K562 (cell line): ENCODE data around the gene MAD2L1BP. TPM values are rescaled to one million over a fixed set of nuclear protein-coding genes. Genes with fewer than 3 reads are reported as not detected.

Experiments
- ATF7 ChIP-seq: fragments of 450-650 bp; IDR thresholded peaks from 2 replicates; pipeline ENCODE4 v1.7.1; 2014; ENCODE audit warnings: mild to moderate bottlenecking, moderate library complexity
- BCL6 ChIP-seq: fragments of 250-450 bp; sonication (Bioruptor Pico); IDR thresholded peaks from 2 replicates; pipeline ENCODE4 v1.4.0; 2020
- E2F1 ChIP-seq: sonication (generic); formaldehyde crosslinking; IDR thresholded peaks from 2 replicates; pipeline ENCODE4 v1.8.1; 2023; ENCODE audit warnings: mild to moderate bottlenecking, missing genetic modification reagents, moderate library complexity
- E2F6 ChIP-seq, 2 experiments: IDR thresholded peaks; 2 replicates each; pipeline ENCODE4 v1.6.1; 2011; ENCODE audit warnings: borderline replicate concordance in 1 of 2, control low read depth in 1 of 2, low read depth in 1 of 2, low read length in 1 of 2, mild to moderate bottlenecking in 1 of 2, mixed read lengths in 1 of 2, moderate library complexity in 1 of 2; ENCODE audit not compliant: insufficient read depth in 1 of 2, insufficient read length in 1 of 2, poor library complexity in 1 of 2, severe bottlenecking in 1 of 2; ENCODE audit errors: extremely low read depth in 1 of 2
- GTF2E2 ChIP-seq: fragments of 200-800 bp; sonication (Bioruptor generic); IDR thresholded peaks from 2 replicates; pipeline ENCODE4 v1.6.1; 2016; ENCODE audit warnings: missing genetic modification characterization, missing compliant biosample characterization
- HDAC8 ChIP-seq: fragments of 450-650 bp; IDR thresholded peaks from 2 replicates; pipeline ENCODE4 v1.6.1; 2016; ENCODE audit warnings: mild to moderate bottlenecking, missing genetic modification characterization, moderate library complexity, missing compliant biosample characterization
- LCOR ChIP-seq: sonication (generic); formaldehyde crosslinking; IDR thresholded peaks from 2 replicates; pipeline ENCODE4 v1.8.0; 2022; ENCODE audit warnings: mild to moderate bottlenecking, missing genetic modification reagents
- MTA3 ChIP-seq: fragments of 450-650 bp; formaldehyde crosslinking; IDR thresholded peaks from 2 replicates; pipeline ENCODE4 v1.6.1; 2017; ENCODE audit warnings: mild to moderate bottlenecking, borderline replicate concordance
- MYC ChIP-seq, 2 experiments: fragments of 250-450 bp in 1 of 2; sonication (Bioruptor Pico) in 1 of 2; IDR thresholded peaks; 2 replicates each; pipeline versions ENCODE4 v1.5.1 to v1.6.1; 2012 to 2021; ENCODE audit warnings: low read depth in 2 of 2, borderline replicate concordance in 1 of 2, improper control_type of control experiment in 1 of 2, low read length in 1 of 2, mild to moderate bottlenecking in 1 of 2, moderate library complexity in 1 of 2
- NCOA1 ChIP-seq: fragments of 450-650 bp; IDR thresholded peaks from 2 replicates; pipeline ENCODE4 v1.6.1; 2016; ENCODE audit warnings: low read depth
- NCOR1 ChIP-seq: fragments of 450-650 bp; IDR thresholded peaks from 2 replicates; pipeline ENCODE4 v1.6.1; 2016; ENCODE audit warnings: mild to moderate bottlenecking, moderate library complexity
- NFRKB ChIP-seq: fragments of 450-650 bp; IDR thresholded peaks from 2 replicates; pipeline ENCODE4 v1.6.1; 2016; ENCODE audit warnings: low read depth
- NUFIP1 ChIP-seq: fragments of 450-650 bp; IDR thresholded peaks from 2 replicates; pipeline ENCODE4 v1.6.1; 2018; ENCODE audit not compliant: partially characterized antibody
- PHF8 ChIP-seq: fragments of 200-600 bp; sonication (generic); IDR thresholded peaks from 2 replicates; pipeline ENCODE4 v1.6.1; 2012; ENCODE audit warnings: mixed run types, mild to moderate bottlenecking, inconsistent platforms, low read length, moderate library complexity, borderline replicate concordance
- SETDB1 ChIP-seq: IDR thresholded peaks from one replicate; pipeline ENCODE4 v1.6.1; 2012; ENCODE audit warnings: low read length, control low read depth, inconsistent platforms
- SLC30A9 ChIP-seq: fragments of 250-450 bp; sonication (Bioruptor Pico); IDR thresholded peaks from 2 replicates; pipeline ENCODE4 v1.8.0; 2022; ENCODE audit warnings: mild to moderate bottlenecking, moderate library complexity
- SMARCB1 ChIP-seq: IDR thresholded peaks from 2 replicates; pipeline ENCODE4 v1.6.1; 2011; ENCODE audit warnings: improper control_type of control experiment, low read depth; ENCODE audit not compliant: insufficient read length
- SP1 ChIP-seq: sonication (generic); formaldehyde crosslinking; IDR thresholded peaks from 2 replicates; pipeline ENCODE4 v1.8.1; 2022; ENCODE audit warnings: mild to moderate bottlenecking, missing genetic modification reagents
- polyA plus RNA-seq, 8 experiments: library from polyadenylated mRNA; depleted of rRNA in 4 of 8; stranded (reverse) in 5 of 8; unstranded in 3 of 8; fragments of >200 nt; fragmentation: Nextera tagmentation in 2 of 8; fragmentation: Illumina TruSeq in 1 of 8; extraction: Ambion mirVana in 2 of 8; extraction: Trizol in 1 of 8; gene quantifications; 2 replicates each; pipeline versions ENCODE4 v1.2.1 to v1.2.3, GENCODE V29; 2011 to 2014; ENCODE audit warnings: inconsistent platforms in 1 of 8, missing spikeins in 1 of 8
- total RNA-seq, 7 experiments: library from RNA; depleted of rRNA in 6 of 7; stranded (reverse); fragments of >200 nt in 6 of 7; fragmentation: Illumina TruSeq in 2 of 7; extraction: Trizol in 2 of 7; gene quantifications; 2 replicates each; pipeline versions ENCODE4 v1.2.1 to v1.2.3, GENCODE V29; 2011 to 2021; ENCODE audit warnings: low replicate concordance in 1 of 7
- TF ChIP-seq, protein P1 (sequence below): IDR thresholded peaks from 3 replicates; pipeline ENCODE4 v1.6.1; 2011; ENCODE audit warnings: borderline replicate concordance, mild to moderate bottlenecking, moderate library complexity; ENCODE audit not compliant: insufficient read length; ENCODE audit errors: extremely low read depth

Gene MAD2L1BP
- total and polyA plus RNA-seq, 9 of the 15 experiments (the other 6 are each of a cell fraction or from before 2014, with no cell fraction given), result 69.7 to 321 (median 111) TPM

DNA sequence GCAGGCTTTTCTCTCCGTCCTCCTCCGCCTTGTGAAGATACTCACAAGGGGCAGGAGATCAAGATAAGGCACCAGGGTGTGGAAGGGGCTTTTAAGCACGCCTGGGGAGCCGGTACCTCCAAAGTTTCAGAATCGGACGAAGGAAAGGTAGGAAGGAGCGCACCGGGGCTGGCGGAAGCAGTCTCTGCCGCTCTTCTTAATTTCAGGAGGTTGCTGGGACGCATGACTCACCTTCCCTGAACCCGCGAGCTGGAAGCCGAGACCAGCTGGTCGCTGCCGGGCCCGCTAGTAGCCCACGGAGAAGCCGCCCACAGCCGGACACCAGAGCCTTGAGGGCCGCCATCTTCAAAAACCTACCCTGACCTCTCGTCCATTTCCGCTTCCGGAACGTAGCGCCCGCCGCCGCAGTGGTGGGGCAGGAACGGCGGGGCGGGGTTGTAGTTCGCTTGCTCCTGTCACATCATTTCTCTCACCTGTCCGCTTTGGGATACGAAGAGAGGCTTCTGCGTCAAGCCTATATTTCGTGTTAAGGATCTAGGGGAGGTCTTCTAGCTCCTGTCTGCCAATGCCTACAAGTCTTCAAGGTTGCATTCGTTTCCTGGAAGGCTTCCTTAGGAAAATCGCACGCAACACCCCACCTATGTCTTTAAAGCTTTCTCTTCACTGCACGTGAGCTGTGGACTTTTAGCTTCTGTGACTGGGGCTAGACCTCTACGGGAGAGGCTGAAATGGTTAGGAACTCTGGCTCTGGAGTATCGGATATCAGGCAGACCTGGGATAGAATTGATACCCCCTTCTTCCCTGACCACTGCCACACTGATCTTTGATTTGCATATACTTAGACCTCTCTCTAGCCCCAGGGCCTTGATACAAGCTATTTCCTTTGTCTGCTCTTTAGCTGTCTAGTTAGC, 52.1 kb downstream of the MAD2L1BP start, which contains the start of gene MRPS18A (continued):
- TF ChIP-seq NCOR1 (no peak), LCOR (peak; percentile 43), NUFIP1 (no peak), MYC (IDR thresholded peaks at IDR 0.05; ENCODE audit: low read depth, low read length) (no peak), MYC (CRISPR knock-in tag; IDR thresholded peaks at IDR 0.05; ENCODE audit: borderline replicate concordance, low read depth) (no peak), E2F6 (IDR thresholded peaks at IDR 0.05; ENCODE audit: borderline replicate concordance in 1 of 2, extremely low read depth in 1 of 2, insufficient read depth in 1 of 2, insufficient read length in 1 of 2, low read depth in 1 of 2, low read length in 1 of 2, poor library complexity in 1 of 2, severe bottlenecking in 1 of 2) (no peak), PHF8 (peak; percentile 95), NFRKB (peak; percentile 78; the same call in 1 of the 2 replicates), BCL6 (CRISPR knock-in tag) (no peak), SLC30A9 (CRISPR knock-in tag) (no peak), MTA3 (peak; percentile 82), HDAC8 (tag) (peak; percentile 46; the same call in 1 of the 2 replicates), SMARCB1 (no peak), GTF2E2 (no peak), NCOA1 (peak; percentile 21; the same call in 1 of the 2 replicates), SETDB1 (no peak), E2F1 (no peak), ATF7 (peak; percentile 69), SP1 (CRISPR knock-in tag) (peak; percentile 54; the same call in 1 of the 2 replicates)
- TF ChIP-seq, protein P1, sequence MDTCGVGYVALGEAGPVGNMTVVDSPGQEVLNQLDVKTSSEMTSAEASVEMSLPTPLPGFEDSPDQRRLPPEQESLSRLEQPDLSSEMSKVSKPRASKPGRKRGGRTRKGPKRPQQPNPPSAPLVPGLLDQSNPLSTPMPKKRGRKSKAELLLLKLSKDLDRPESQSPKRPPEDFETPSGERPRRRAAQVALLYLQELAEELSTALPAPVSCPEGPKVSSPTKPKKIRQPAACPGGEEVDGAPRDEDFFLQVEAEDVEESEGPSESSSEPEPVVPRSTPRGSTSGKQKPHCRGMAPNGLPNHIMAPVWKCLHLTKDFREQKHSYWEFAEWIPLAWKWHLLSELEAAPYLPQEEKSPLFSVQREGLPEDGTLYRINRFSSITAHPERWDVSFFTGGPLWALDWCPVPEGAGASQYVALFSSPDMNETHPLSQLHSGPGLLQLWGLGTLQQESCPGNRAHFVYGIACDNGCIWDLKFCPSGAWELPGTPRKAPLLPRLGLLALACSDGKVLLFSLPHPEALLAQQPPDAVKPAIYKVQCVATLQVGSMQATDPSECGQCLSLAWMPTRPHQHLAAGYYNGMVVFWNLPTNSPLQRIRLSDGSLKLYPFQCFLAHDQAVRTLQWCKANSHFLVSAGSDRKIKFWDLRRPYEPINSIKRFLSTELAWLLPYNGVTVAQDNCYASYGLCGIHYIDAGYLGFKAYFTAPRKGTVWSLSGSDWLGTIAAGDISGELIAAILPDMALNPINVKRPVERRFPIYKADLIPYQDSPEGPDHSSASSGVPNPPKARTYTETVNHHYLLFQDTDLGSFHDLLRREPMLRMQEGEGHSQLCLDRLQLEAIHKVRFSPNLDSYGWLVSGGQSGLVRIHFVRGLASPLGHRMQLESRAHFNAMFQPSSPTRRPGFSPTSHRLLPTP, result no peak
